Measurements from ENCODE around the gene RABL6.

DNA sequence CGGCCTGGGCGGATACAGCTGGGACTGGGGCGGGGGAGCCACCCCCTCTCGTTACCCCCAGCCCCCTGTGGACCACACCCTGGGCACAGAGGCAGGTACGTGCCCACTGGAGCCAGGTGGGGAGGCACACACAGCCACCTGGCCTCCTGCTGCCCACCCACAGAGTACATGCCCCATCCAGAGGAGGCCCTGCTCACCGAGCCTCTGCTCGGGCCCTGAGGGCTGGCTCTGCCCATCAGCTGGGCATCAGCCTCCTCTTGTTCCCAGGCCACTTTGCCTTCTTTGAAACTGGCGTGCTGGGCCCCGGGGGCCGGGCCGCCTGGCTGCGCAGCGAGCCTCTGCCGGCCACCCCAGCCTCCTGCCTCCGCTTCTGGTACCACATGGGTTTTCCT lies 50.7 kb downstream of the RABL6 start:
- TF ChIP-seq, protein P1, sequence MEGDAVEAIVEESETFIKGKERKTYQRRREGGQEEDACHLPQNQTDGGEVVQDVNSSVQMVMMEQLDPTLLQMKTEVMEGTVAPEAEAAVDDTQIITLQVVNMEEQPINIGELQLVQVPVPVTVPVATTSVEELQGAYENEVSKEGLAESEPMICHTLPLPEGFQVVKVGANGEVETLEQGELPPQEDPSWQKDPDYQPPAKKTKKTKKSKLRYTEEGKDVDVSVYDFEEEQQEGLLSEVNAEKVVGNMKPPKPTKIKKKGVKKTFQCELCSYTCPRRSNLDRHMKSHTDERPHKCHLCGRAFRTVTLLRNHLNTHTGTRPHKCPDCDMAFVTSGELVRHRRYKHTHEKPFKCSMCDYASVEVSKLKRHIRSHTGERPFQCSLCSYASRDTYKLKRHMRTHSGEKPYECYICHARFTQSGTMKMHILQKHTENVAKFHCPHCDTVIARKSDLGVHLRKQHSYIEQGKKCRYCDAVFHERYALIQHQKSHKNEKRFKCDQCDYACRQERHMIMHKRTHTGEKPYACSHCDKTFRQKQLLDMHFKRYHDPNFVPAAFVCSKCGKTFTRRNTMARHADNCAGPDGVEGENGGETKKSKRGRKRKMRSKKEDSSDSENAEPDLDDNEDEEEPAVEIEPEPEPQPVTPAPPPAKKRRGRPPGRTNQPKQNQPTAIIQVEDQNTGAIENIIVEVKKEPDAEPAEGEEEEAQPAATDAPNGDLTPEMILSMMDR (IDR thresholded peaks at IDR 0.05): no peak
- TF ChIP-seq POLR2A (IDR thresholded peaks at IDR 0.05) (no peak), POLR2AphosphoS5 (IDR thresholded peaks at IDR 0.05) (no peak), EP300 (IDR thresholded peaks at IDR 0.05) (no peak)

Data from suprapubic skin (tissue), 4 donors.